Stimulated activated CD8-positive, alpha-beta memory T cell treated with anti-CD3 and anti-CD28 coated beads, Interleukin-12 subunit alpha, Interleukin-12 subunit beta, amount 100 ng/mL, for 24 hours (primary cell): Measurements from ENCODE around the gene SIGLECL1.

Source experiments
- DNase-seq: peaks from one replicate; pipeline ENCODE4 v3.0.0-alpha.2; 2020; ENCODE audit errors: extremely low read depth

Gene SIGLECL1

GRCh38 chr19:51252306-51253079, 1.6 kb downstream of the SIGLECL1 start:
- no peak for DNase-seq

DNA sequence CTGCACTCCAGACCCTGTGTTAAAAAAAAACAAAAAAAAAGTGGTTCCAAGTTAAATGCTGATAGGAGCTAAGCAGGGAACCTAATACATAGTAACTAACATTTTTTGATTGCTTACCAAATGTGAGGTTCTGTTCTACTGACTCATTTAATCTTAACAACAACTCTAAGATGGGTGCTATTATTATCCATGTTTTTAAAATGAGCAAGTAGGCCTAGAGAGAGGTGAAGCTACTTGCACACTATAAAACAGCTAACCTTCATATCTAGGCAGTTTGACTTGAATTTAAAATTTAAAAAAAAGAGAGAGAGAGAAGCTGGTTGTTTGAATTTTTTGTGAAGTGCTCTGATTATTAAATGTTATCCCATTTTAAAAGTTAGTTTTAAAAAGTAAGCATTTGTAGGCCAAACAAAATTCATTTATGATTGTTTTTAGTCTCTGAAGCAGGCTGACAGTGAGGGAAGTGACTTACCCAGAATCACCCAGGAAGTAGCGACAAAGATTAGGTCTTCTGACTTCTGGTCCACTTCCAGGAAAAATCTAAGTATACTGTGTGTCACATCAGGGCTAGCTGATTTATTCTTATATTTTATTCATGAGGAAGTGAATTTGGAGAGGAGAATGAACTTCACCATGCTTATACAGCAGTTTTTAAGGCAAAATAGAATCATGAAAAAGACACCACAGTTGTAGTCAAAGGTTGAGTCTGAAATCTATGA, 2.4 kb downstream of the SIGLECL1 start:
- no peak for DNase-seq

GRCh38 chr19:51256155-51256625, 5.3 kb downstream of the SIGLECL1 start:
- DNase-seq, result no peak

- no peak for DNase-seq
Observed at GRCh38 chr19:51257471-51257870, 6.6 kb downstream of the SIGLECL1 start.

DNA sequence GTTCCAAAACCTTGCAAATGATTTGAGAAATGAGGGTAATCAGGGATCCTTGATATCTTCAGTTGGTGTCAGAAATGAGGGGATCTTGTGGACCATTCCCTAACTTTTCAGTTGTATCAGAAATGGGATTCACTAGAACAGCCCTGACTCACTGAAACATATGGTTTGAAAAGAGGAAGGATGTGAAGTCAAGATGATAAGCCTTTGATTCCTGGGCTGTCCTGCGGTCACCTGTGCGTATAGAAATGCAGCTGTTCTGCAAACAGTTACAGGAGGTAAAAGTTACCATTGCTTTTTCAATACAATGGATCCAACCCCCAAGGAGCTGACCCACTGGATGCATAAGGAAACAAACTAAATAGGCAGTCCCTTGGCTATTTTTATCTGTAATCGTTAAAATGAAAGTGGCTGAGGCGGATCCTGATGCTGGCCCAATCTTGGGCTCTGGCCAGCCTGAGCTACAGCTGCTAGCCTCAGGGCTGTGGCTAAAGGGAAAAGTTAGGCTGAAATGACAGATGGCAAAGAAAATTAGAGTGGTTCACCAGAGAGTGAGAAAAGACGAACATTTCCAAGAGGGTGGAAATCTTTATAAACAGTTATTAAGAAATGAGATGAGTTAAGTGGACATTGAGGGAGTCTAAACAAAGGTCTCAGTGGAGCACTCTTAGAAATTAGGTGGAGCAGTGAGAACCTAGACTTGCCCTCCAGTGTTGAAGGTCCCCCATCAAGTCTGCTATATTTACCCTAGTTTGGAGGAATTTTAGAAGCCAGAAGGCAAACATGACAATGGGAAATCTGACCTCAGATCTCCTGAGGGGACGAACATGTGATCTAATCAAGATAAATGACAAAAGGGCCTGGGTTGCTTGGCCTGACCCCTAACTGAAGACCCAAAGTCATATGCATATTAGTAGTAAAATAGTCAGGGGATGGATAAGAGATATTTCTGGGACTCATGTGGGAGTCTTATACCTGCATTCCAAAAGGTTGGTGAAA, 7.6 kb downstream of the SIGLECL1 start:
- no peak for DNase-seq

DNA sequence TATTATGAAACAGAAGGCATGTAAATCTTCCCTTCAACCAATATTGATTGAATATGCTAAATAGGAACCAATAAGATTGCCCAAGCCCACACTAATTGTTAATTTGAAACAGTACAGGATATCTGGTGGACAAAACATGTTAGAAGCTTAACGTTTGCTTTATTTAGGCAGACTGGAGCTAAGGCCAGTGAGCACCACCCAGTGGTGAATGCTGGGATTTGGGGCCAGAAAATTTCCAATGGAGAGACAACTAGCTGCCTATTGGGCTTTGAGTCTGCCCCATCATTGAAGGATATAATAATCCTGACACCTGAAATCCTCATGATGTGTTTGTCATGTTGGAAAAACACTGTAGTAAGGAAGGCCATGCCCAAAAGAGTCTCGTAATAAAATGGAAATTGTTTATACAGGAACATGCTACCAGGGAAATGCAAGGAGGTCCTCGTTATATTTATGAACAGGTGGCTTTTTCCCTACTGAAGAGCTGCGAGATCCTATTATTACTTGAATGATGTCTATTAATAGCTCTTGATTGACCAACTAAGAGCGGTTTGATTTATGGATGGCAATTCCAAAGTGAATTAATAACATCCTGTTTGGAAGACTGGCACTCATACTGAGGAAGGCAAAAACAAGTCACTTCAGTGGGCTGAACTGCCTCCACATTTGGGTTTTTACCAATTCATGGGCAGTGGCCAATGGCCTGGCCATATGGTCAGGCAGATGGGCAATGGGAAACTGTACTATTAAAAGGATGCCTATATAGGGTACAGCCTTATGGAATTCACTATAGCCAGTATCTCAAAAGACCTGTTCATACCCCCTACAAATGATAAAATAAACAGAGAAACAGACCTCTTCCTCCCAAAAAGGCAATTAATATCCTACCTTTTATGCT, 8.7 kb downstream of the SIGLECL1 start:
- DNase-seq, result no peak

GRCh38 chr19:51263808-51264207, 12.9 kb downstream of the SIGLECL1 start:
- no peak for DNase-seq

DNA sequence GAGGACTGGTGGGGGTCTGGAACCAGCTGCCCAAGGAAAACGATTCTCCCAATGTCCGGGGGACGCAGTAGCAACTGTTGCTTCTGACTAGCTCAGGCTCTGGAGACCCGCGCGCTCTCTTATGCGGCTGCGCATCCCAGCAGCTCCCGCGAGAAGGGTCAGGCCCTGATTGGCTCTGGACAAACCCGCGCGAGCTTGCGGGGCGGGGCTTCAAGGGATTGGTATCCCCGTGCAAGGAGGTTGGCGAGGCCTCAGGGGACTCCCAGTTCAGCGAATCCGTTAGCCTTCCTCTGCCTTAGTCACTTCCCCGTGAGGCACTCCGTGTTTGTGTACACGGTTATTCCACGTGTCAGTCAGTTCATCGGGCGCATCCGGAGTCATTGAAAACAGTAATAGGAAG, 20.2 kb downstream of the SIGLECL1 start:
- DNase-seq, result no peak

DNA sequence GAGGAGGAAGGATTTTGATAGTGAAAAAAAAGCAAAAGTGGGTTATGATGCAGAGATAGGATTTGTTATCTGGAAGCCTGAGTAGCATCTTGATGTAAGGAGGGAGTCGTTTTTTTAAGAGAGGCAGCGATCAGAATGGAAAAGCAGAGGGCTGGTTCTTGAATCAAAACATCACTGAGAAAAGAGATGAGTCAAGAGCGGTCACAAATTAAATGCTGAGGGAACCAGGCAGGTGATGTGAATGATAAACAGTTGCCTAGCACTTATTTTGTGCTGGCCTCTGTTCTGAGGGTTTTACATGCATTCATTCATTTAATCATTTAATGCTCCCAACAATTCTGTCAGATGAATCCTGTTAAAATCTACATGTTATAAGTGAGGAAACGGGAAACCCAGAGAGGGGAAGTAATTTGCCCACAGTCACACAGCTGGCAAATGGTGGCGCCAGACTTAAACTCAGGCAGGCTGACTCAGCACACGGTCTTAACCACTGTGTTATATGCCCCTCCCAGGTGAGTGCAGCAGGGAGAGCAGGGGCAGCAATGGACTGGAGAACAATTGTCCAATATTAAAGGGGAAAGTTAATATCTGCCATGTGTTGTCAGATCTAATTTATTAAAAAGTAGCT, 21.4 kb downstream of the SIGLECL1 start:
- DNase-seq, result no peak

DNA sequence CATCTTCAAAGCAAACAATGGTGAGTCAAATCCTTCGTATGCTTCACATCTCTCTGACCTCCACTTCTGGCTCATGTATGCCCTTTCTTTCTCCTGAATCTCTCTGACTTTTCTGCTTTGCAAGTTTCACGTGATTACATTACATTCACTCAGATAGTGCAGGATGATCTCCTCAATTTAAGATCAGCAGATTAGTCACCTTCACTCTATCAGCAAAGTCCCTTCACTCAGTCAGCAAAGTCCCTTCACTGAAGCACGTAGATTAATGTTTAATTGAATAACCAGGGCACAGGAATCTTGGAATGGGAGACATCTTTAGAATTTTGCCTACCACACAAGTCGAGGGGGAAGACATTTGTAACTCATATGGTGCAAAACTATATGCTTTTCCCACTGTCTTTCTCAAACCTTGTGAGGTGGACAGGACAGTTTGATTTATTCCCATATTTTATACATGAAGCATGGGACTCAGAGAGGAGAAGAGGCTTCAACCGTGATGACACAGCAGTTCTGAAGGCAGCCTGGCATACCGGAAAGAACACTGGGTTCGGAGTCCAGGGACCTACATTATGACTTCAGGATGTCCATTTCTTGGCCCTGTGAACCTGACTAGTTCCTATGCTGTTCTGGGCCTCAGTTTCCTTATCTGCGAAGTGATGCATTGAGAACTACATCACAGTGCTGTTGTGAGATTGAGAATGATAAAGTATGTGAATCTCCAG, 23.3 kb downstream of the SIGLECL1 start:
- no peak for DNase-seq

- DNase-seq, result no peak
Observed at GRCh38 chr19:51277112-51277511, 26.2 kb downstream of the SIGLECL1 start.

GRCh38 chr19:51282335-51282734, 31.5 kb downstream of the SIGLECL1 start:
- DNase-seq, result no peak

DNA sequence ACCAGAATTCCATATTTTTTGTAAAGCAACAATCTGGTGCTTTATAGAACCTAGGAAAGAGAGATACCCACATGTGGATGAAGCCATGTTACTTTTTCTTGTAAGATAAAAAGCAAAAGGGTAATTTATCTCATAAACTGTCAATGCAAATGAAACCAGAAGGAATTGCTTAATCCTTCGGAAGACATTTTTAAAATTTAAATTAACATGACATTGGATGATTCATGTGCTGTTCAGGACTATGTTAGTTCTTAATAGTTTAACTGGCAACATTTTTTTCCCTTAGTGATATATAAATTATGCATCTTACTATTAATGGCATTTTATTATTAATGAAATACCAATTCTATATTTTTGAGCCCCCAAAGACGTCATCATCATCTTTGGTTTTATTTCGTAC, 34.8 kb downstream of the SIGLECL1 start:
- DNase-seq, result no peak

DNA sequence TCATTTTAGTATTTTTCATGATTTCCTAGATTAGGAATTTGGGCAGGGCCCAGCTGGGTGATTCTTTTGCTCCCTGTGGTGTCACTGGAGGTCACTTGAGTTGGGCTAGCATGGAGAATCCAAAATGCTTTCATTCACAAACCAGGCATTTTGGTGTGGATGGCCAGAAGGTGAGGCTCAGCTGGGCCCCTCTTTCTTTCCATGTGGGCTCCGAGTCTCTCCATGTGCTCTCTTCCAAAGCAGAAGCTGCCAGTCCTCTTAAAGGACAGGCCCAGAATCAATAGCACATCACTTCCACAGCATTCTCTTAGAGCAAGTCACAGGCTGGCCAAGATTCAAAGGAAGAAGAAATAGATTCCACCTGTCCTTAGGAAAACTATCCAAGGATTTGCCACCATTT, 38.8 kb downstream of the SIGLECL1 start:
- no peak for DNase-seq

DNA sequence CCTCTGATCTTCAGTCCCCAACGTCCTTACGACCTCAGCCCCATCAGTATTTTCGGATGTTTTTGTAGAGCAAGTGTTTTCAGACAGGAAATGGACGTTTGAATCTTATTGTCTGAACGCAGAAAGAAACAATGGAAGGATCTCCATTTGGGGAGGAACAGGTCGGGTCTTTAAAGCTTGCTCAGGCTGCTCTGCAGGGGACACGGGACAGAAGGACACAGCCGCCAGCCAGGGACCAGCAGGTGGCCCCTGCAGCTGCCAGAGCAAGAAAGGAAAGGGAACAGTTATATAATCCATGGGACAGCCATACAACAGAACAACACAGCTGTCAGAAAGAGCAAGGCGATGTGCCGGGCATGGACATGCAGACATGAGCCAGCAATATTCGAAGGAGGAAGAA, 42.1 kb downstream of the SIGLECL1 start:
- DNase-seq, result no peak

- DNase-seq, result no peak
Observed at GRCh38 chr19:51293571-51294210, 42.8 kb downstream of the SIGLECL1 start.

DNA sequence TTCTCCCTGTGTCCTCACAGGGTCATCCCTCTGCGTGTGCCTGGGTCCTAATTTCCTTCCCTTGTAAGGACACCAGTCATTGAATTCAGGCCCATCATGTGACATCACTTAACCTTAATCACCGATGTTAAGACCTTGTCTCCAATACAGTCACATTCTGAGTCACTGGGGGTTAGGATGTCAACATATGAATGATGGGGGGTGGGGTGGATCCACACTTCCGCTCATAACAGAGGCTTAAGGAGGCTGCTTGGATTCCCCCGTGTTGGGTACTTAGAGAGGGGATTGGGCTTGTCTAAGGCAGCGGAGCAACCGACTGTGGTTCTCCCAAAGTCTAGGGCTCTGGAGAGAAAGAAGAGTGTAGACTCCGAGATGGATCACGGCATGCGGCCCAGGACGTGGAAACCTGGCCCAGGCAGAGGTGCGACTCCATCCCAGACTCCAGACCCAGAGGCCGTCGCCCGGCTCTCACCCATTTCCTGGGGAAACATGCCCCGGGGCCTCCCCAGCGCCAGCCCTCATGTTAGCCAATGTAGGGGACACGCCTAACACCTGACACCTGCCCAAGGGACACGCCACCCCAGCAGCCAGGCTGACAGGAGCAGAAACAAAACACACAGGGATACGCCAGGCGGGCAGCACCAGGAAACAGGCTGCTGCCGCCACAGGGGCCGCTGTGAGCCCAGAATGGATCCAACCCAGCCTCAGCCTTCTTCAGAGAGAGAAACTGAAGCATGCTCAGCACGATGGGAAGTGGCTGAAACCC, 43.5 kb downstream of the SIGLECL1 start:
- DNase-seq, result no peak

DNA sequence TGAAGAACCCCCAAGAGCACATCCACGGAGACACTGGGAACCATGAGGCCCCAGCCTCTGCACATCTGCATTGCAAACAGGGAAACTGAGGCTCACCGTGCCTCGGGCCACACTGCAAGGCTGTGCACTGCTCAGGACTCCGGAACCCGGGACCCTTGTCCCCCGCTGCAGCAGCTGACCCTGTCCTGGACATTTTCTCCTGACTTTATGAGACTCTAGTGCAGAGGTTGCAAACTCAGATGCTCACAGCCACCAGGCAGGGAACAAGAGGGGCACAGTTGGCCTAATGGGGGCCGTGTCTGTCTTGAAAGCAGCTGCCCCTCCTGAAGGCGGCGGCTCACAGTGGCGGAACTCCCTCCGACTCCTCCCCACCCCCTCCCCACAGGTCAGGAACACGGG, 44.1 kb downstream of the SIGLECL1 start:
- no peak for DNase-seq
